Psoas muscle (tissue), 8 donors: Measurements from ENCODE around the gene LCE1A. TPM values are rescaled to one million over a fixed set of nuclear protein-coding genes. Genes with fewer than 3 reads are reported as not detected.

ENCODE experiments used
- ATAC-seq, 4 donors: fragments of 200-7000 bp; cut with Tn5 transposase; one replicate each; pipeline ENCODE4 v1.9.1; 2020; ENCODE audit warnings: moderate library complexity in 3 of 4, mild to moderate bottlenecking in 2 of 4
- DNase-seq, 2 donors: peaks; one replicate each; pipeline ENCODE4 v3.0.0-alpha.2; 2020
- H3K27ac ChIP-seq: fragments of 200-600 bp; one replicate; pipeline ENCODE4 v1.8.0; 2022
- H3K27me3 ChIP-seq, 3 donors: fragments of 200-600 bp in 1 of 3; one replicate each; pipeline versions ENCODE4 v1.6.1 to v1.8.0; 2013 to 2022; ENCODE audit warnings: low read length in 2 of 3, mild to moderate bottlenecking in 2 of 3, moderate library complexity in 1 of 3; ENCODE audit not compliant: insufficient read depth in 3 of 3
- H3K36me3 ChIP-seq, 2 donors: fragments of 200-600 bp in 1 of 2; one replicate each; pipeline versions ENCODE4 v1.6.1 to v1.8.0; 2013 to 2022; ENCODE audit warnings: low read depth in 1 of 2, mild to moderate bottlenecking in 1 of 2, moderate library complexity in 1 of 2; ENCODE audit not compliant: insufficient read depth in 1 of 2
- H3K4me1 ChIP-seq: fragments of 200-600 bp; one replicate; pipeline ENCODE4 v1.8.0; 2022
- H3K4me3 ChIP-seq: fragments of 200-600 bp; one replicate; pipeline ENCODE4 v1.8.0; 2022; ENCODE audit warnings: mild to moderate bottlenecking
- H3K9me3 ChIP-seq: fragments of 200-600 bp; one replicate; pipeline ENCODE4 v1.8.0; 2022
- CTCF ChIP-seq: fragments of 200-600 bp; IDR thresholded peaks from one replicate; pipeline ENCODE4 v1.8.0; 2022; ENCODE audit warnings: antibody characterized with exemption
- WGBS, 3 donors: extraction: QIAGEN DNeasy Blood & Tissue Kit; methylation state at CpG; one replicate each; pipeline versions ENCODE4 v1.1.6 to v1.1.7; 2013; 5-methylcytosine and 5-hydroxymethylcytosine counted together
- intact Hi-C, 2 donors: fragments of 100-400 bp; cut with DNase I; formaldehyde crosslinking; loops; one replicate each; pipeline versions ENCODE4 v1.11.0 to v1.14.2; 2022
- polyA plus RNA-seq, 3 donors: library from polyadenylated mRNA; stranded (reverse); fragments of 200-250 nt; gene quantifications; one replicate each; pipeline ENCODE4 v1.2.3, GENCODE V29; 2013
- total RNA-seq, 4 donors: library from RNA; stranded (reverse); fragmentation: NEBNext Ultra II Directional in 2 of 4; extraction: Animal tissue kit (Norgen Biotek cat#: 25700) in 2 of 4; gene quantifications; one replicate each; pipeline versions ENCODE4 v1.2.1 to v1.2.4, GENCODE V29; 2021 to 2023
- donor health status: healthy with polysubstance abuse.
- donor health status: DM: no; HTN: no; CAD: no; lungs with moderate emphysema.
- donor health status: Bipolar disorder and iron deficiency.
- donor health status: healthy.
- donor health status: DM: yes; HTN: yes; CAD: no.
- donor health status: DM: no; HTN: no; CAD: no.
- donor health status: DM: no; HTN: no; CAD: no.
- donor health status: DM: yes; HTN: yes; CAD: no.

LCE1A gene
- total and polyA plus RNA-seq, 7 donors, result not detected

- ATAC-seq (no peak), DNase-seq (no peak)
- intact Hi-C loops, result no loop called here
- Histone ChIP-seq H3K9me3 (no peaks in the 10 kb centered on the region), H3K27me3 (no peaks in the 10 kb centered on the region), H3K4me1 (no peaks in the 10 kb centered on the region), H3K4me3 (no peak overlapping the region), H3K27ac (no peak overlapping the region), H3K36me3 (no peaks in the 10 kb centered on the region)
- 31 to 54% (median 40%) methylated on average over 2 of the region's 2 CpGs for WGBS, 3 donors
- TF ChIP-seq CTCF, result no peak
These were observed 28.4 kb downstream of the LCE1A start for GRCh38 chr1:152855661-152856060.

- WGBS, 3 donors, result 65 to 83% (median 74%) methylated on average over 1 of the region's 1 CpG
These were observed 30.8 kb downstream of the LCE1A start for GRCh38 chr1:152858062-152858461.

GRCh38 chr1:152859696-152860095, 32.4 kb downstream of the LCE1A start, which contains the start of gene LCE7A:
Gene LCE7A (plus strand): TSS chr1:152859996. CDS start chr1:152860698, 702 bp downstream.
- no peak within 1 kb of the TSS for H3K27ac ChIP-seq
- no peaks in the 10 kb centered on the region for H3K4me1 ChIP-seq
- no peak within 1 kb of the TSS for H3K4me3 ChIP-seq
- H3K9me3 ChIP-seq, result no peaks in the 10 kb centered on the region
- DNase-seq, result no peak
- H3K36me3 ChIP-seq, result no peaks in the 10 kb centered on the region
- H3K27me3 ChIP-seq, result no peaks in the 10 kb centered on the region
- no peak for ATAC-seq
- no peak for TF ChIP-seq CTCF
- WGBS, 3 donors, result 70 to 90% (median 81%) methylated on average over 3 of the region's 3 CpGs
- intact Hi-C loops, result no loop called here

More at GRCh38 chr1:152858062-152858461, 30.8 kb downstream of the LCE1A start:
- DNase-seq, result no peak
- no peaks in the 10 kb centered on the region for H3K9me3 ChIP-seq
- ATAC-seq, result no peak
- intact Hi-C loops, result no loop called here
- H3K36me3 ChIP-seq, result no peaks in the 10 kb centered on the region
- TF ChIP-seq CTCF, result no peak
- no peak overlapping the region for H3K4me3 ChIP-seq
- H3K4me1 ChIP-seq, result no peaks in the 10 kb centered on the region
- no peaks in the 10 kb centered on the region for H3K27me3 ChIP-seq
- H3K27ac ChIP-seq, result no peak overlapping the region

- intact Hi-C loops, result no loop called here
- Histone ChIP-seq H3K27ac (no peak overlapping the region), H3K36me3 (no peaks in the 10 kb centered on the region), H3K9me3 (no peaks in the 10 kb centered on the region), H3K27me3 (no peaks in the 10 kb centered on the region), H3K4me1 (no peaks in the 10 kb centered on the region), H3K4me3 (no peak overlapping the region)
- no peak for DNase-seq
- WGBS, 3 donors, result 63 to 75% (median 65%) methylated on average over 3 of the region's 3 CpGs
- no peak for ATAC-seq
- TF ChIP-seq CTCF, result no peak
These were observed 32.9 kb downstream of the LCE1A start for GRCh38 chr1:152860129-152860528.

- DNase-seq (no peak), ATAC-seq (no peak)
- Histone ChIP-seq H3K36me3 (no peaks in the 10 kb centered on the region), H3K4me1 (no peaks in the 10 kb centered on the region), H3K27ac (no peak overlapping the region), H3K4me3 (no peak overlapping the region), H3K27me3 (no peaks in the 10 kb centered on the region), H3K9me3 (no peaks in the 10 kb centered on the region)
- intact Hi-C loops, result no loop called here
- no peak for TF ChIP-seq CTCF
- WGBS, 3 donors, result 67 to 69% (median 68%) methylated on average over 4 of the region's 4 CpGs
These were observed 34.1 kb downstream of the LCE1A start for GRCh38 chr1:152861374-152861773.
